B cell (primary cell): ENCODE results near the gene CDH16. TPM values are rescaled to one million over a fixed set of nuclear protein-coding genes. Genes with fewer than 3 reads are reported as not detected.

Experiments used
- ATAC-seq: fragments of 200-7000 bp; cut with Tn5 transposase; one replicate; pipeline ENCODE4 v1.10.0; 2021; ENCODE audit warnings: low read depth, mild to moderate bottlenecking, moderate number of reproducible peaks, moderate library complexity
- CTCF ChIA-PET: fragments of 350-600 bp; sonication (Branson Sonifier 250); formaldehyde crosslinking; loops from one replicate; lab custom pipeline; 2021; ENCODE audit warnings: antibody characterized with exemption, inconsistent platforms; lab: Charles Lee
- POLR2A ChIA-PET: fragments of 350-600 bp; sonication (Branson Sonifier 250); formaldehyde crosslinking; loops from one replicate; lab custom pipeline; 2021; ENCODE audit warnings: antibody characterized with exemption; lab: Charles Lee
- DNase-seq: peaks from one replicate; pipeline ENCODE4 v3.0.0; 2013
- H2AFZ ChIP-seq: 2 replicates; pipeline ENCODE4 v1.6.1; 2012; ENCODE audit warnings: mild to moderate bottlenecking, low read depth, low read length; ENCODE audit not compliant: insufficient read depth, poor library complexity, severe bottlenecking
- H3K27ac ChIP-seq, 2 donors: 1 replicate in 1 of 2; 2 replicates in 1 of 2; pipeline ENCODE4 v1.5.1; 2012 to 2013; ENCODE audit warnings: low read length in 2 of 2, mild to moderate bottlenecking in 2 of 2, moderate library complexity in 1 of 2
- H3K27me3 ChIP-seq, 4 experiments: fragments of 200-600 bp in 1 of 4; sonication (generic) in 1 of 4; replicated peaks in 1 of 4; 1 replicate in 2 of 4; 2 replicates in 2 of 4; pipeline versions ENCODE4 v1.6.1 to v1.7.0; 2013 to 2016; ENCODE audit warnings: low read length in 3 of 4, mild to moderate bottlenecking in 2 of 4, mixed read lengths in 1 of 4, moderate library complexity in 1 of 4; ENCODE audit not compliant: insufficient read depth in 4 of 4, control insufficient read depth in 3 of 4; ENCODE audit errors: control extremely low read depth in 1 of 4
- H3K36me3 ChIP-seq, 2 experiments: replicated peaks in 1 of 2; 1 replicate in 1 of 2; 2 replicates in 1 of 2; pipeline versions ENCODE4 v1.6.1 to v1.7.1; 2013; ENCODE audit warnings: low read length in 1 of 2; ENCODE audit not compliant: insufficient read depth in 2 of 2, control insufficient read depth in 1 of 2; ENCODE audit errors: control extremely low read depth in 1 of 2, extremely low read depth in 1 of 2
- H3K4me1 ChIP-seq, 2 donors: fragments of 200-600 bp in 1 of 2; sonication (generic) in 1 of 2; 1 replicate in 1 of 2; 2 replicates in 1 of 2; pipeline versions ENCODE4 v1.5.1 to v1.6.1; 2013 to 2017; ENCODE audit warnings: low read length in 2 of 2; ENCODE audit not compliant: control insufficient read depth in 2 of 2, insufficient read depth in 2 of 2
- H3K4me2 ChIP-seq: replicated peaks from 2 replicates; pipeline ENCODE3; 2012; ENCODE audit warnings: mild to moderate bottlenecking, low read depth, low read length; ENCODE audit not compliant: poor library complexity, severe bottlenecking
- H3K4me3 ChIP-seq, 5 experiments: fragments of 200-600 bp in 1 of 5; sonication (generic) in 1 of 5; 1 replicate in 3 of 5; 2 replicates in 2 of 5; pipeline versions ENCODE4 v1.5.1 to v1.7.0; 2011 to 2016; ENCODE audit warnings: low read length in 4 of 5, mild to moderate bottlenecking in 4 of 5, low read depth in 2 of 5, control low read depth in 1 of 5, moderate library complexity in 1 of 5; ENCODE audit not compliant: insufficient read depth in 1 of 5; ENCODE audit errors: control extremely low read depth in 1 of 5, extremely low read depth in 1 of 5
- H3K79me2 ChIP-seq: fragments of 200-600 bp; sonication (generic); one replicate; pipeline ENCODE4 v1.6.0; 2016; ENCODE audit warnings: low read length; ENCODE audit not compliant: control insufficient read depth, insufficient read depth
- H3K9ac ChIP-seq: fragments of 200-600 bp; sonication (generic); 2 replicates; pipeline ENCODE4 v1.6.1; 2017; ENCODE audit warnings: mild to moderate bottlenecking, low read length, moderate library complexity
- H3K9me3 ChIP-seq, 3 donors: one replicate each; pipeline versions ENCODE4 v1.6.1 to v1.7.1; 2013; ENCODE audit warnings: low read length in 2 of 3; ENCODE audit not compliant: control insufficient read depth in 2 of 3, insufficient read depth in 1 of 3; ENCODE audit errors: control extremely low read depth in 1 of 3
- H4K20me1 ChIP-seq: 2 replicates; pipeline ENCODE4 v1.6.0; 2012; ENCODE audit warnings: mild to moderate bottlenecking, low read length; ENCODE audit not compliant: insufficient read depth, control insufficient read depth, poor library complexity, severe bottlenecking
- H3K27ac Mint-ChIP-seq: one replicate; pipeline ENCODE4 v1.8.0; 2021; ENCODE audit warnings: mixed read lengths
- H3K27me3 Mint-ChIP-seq: one replicate; pipeline ENCODE4 v1.8.0; 2021; ENCODE audit warnings: mixed read lengths
- H3K4me1 Mint-ChIP-seq: one replicate; pipeline ENCODE4 v1.8.0; 2021; ENCODE audit warnings: mixed read lengths
- H3K4me3 Mint-ChIP-seq: one replicate; pipeline ENCODE4 v1.8.0; 2021; ENCODE audit warnings: mixed read lengths
- H3K9me3 Mint-ChIP-seq: one replicate; pipeline ENCODE4 v1.8.0; 2022; ENCODE audit warnings: mixed read lengths; ENCODE audit not compliant: insufficient read depth
- CTCF ChIP-seq: fragments of 200-600 bp; IDR thresholded peaks from one replicate; pipeline ENCODE4 v1.8.0; 2022; ENCODE audit warnings: antibody characterized with exemption, mild to moderate bottlenecking
- EZH2 ChIP-seq: IDR thresholded peaks from 2 replicates; pipeline ENCODE4 v1.6.1; 2012; ENCODE audit warnings: borderline replicate concordance, low read depth, mild to moderate bottlenecking, moderate library complexity, low read length; ENCODE audit not compliant: insufficient read depth, poor library complexity, severe bottlenecking
- WGBS: methylation state at CpG from one replicate; pipeline ENCODE4 v1.1.5; 2013; ENCODE audit warnings: missing lambda C conversion rate; ENCODE audit not compliant: insufficient coverage; 5-methylcytosine and 5-hydroxymethylcytosine counted together
- intact Hi-C: fragments of 100-400 bp; cut with micrococcal nuclease; formaldehyde crosslinking; loops from one replicate; pipeline ENCODE4 v1.10.0; 2022
- polyA plus RNA-seq: library from polyadenylated mRNA; depleted of rRNA; stranded (reverse); fragments of >200 nt; gene quantifications from 2 replicates; pipeline ENCODE4 v1.2.3, GENCODE V29; 2012
- total RNA-seq, 2 donors: library from RNA; stranded (reverse); fragments of 120-200 nt in 1 of 2; gene quantifications; 1 replicate in 1 of 2; 2 replicates in 1 of 2; pipeline versions ENCODE4 v1.2.3 to v1.2.4, GENCODE V29; 2013 to 2022

CDH16 gene
- total and polyA plus RNA-seq, 2 donors (not counting 1 experiment from before 2014, with no cell fraction given), result not detected

- Histone ChIP-seq H3K9ac (no peak overlapping the region), H3K4me3 (no peak overlapping the region), H4K20me1 (no peaks in the 10 kb centered on the region), H3K4me2 (no peak overlapping the region), H3K36me3 (peaks cover 0 to 6% of the 10 kb centered on the region in 2 experiments), H3K4me1 (peaks cover 0 to 3% of the 10 kb centered on the region in 2 donors), H3K27me3 (no peaks in the 10 kb centered on the region), H3K9me3 (no peaks in the 10 kb centered on the region), H2AFZ (no peak overlapping the region), H3K27ac (no peak overlapping the region), H3K79me2 (no peaks in the 10 kb centered on the region)
- intact Hi-C loops, result no loop called here
- ATAC-seq (no peak), DNase-seq (no peak)
- no peak overlapping the region for H3K27ac Mint-ChIP-seq
- 96% methylated on average over 2 of the region's 4 CpGs for WGBS
- no peaks in the 10 kb centered on the region for H3K9me3 Mint-ChIP-seq
- TF ChIP-seq CTCF (no peak), EZH2 (no peak)
- ChIA-PET CTCF (no interaction called here), POLR2A (no interaction called here)
- H3K4me3 Mint-ChIP-seq, result no peak overlapping the region
- H3K4me1 Mint-ChIP-seq, result no peaks in the 10 kb centered on the region
- H3K27me3 Mint-ChIP-seq, result no peaks in the 10 kb centered on the region
Observed at GRCh38 chr16:66891360-66891759, 27.3 kb downstream of the CDH16 start.

GRCh38 chr16:66890799-66891198 lies 27.9 kb downstream of the CDH16 start:
- H3K79me2 ChIP-seq, result no peaks in the 10 kb centered on the region
- peaks cover 0 to 3% of the 10 kb centered on the region in 2 donors for H3K4me1 ChIP-seq
- H3K4me3 ChIP-seq, result no peak overlapping the region
- no peaks in the 10 kb centered on the region for H3K27me3 Mint-ChIP-seq
- TF ChIP-seq EZH2, result no peak
- TF ChIP-seq CTCF, result no peak
- CTCF ChIA-PET, result interaction anchor here (1.0 to 1.5 kb wide), 2 partner anchors 10 to 23 kb away, joined by 4 to 5 read pairs; partner anchors contain the start of gene PDP2
- H3K27me3 ChIP-seq, result no peaks in the 10 kb centered on the region
- no peak overlapping the region for H3K27ac Mint-ChIP-seq
- H3K9ac ChIP-seq, result no peak overlapping the region
- no peaks in the 10 kb centered on the region for H3K9me3 ChIP-seq
- WGBS, result no CpG with 5 or more reads among the region's 2 CpGs
- POLR2A ChIA-PET, result no interaction called here
- intact Hi-C loops, result no loop called here
- DNase-seq (no peak), ATAC-seq (no peak)
- no peak overlapping the region for H3K4me2 ChIP-seq
- H3K4me1 Mint-ChIP-seq, result no peaks in the 10 kb centered on the region
- no peak overlapping the region for H2AFZ ChIP-seq
- H4K20me1 ChIP-seq, result no peaks in the 10 kb centered on the region
- no peak overlapping the region for H3K4me3 Mint-ChIP-seq
- peaks cover 0 to 6% of the 10 kb centered on the region in 2 experiments for H3K36me3 ChIP-seq
- no peak overlapping the region for H3K27ac ChIP-seq
- no peaks in the 10 kb centered on the region for H3K9me3 Mint-ChIP-seq
